Measurements from ENCODE around the gene OGA.

DNA sequence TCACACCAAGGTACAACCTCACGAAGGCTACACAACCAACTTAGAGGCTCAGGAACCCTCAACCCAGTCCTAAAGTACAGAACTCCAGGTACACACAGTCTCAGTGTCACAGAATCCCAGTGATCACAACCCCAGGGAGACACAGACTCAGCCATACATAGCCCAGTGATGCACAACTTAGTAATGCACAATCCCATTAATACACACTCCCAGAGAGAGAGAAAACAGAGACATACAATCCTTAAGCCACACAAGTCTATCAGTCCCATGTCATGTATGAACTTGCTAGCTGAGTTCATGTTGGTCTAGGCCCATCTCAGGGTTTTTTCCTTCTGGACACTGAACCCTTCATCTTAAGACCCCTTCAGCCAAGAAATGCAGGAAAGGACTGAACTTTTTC is 20.8 kb upstream of the OGA start:
- TF ChIP-seq, protein P1, sequence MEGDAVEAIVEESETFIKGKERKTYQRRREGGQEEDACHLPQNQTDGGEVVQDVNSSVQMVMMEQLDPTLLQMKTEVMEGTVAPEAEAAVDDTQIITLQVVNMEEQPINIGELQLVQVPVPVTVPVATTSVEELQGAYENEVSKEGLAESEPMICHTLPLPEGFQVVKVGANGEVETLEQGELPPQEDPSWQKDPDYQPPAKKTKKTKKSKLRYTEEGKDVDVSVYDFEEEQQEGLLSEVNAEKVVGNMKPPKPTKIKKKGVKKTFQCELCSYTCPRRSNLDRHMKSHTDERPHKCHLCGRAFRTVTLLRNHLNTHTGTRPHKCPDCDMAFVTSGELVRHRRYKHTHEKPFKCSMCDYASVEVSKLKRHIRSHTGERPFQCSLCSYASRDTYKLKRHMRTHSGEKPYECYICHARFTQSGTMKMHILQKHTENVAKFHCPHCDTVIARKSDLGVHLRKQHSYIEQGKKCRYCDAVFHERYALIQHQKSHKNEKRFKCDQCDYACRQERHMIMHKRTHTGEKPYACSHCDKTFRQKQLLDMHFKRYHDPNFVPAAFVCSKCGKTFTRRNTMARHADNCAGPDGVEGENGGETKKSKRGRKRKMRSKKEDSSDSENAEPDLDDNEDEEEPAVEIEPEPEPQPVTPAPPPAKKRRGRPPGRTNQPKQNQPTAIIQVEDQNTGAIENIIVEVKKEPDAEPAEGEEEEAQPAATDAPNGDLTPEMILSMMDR (IDR thresholded peaks at IDR 0.05; ENCODE audit: extremely low read depth in 1 of 2, insufficient read depth in 1 of 2, low read depth in 1 of 2, low read length in 2 of 2) = no peak
- TF ChIP-seq POLR2AphosphoS5 (IDR thresholded peaks at IDR 0.05; ENCODE audit: insufficient read depth, low read depth, low read length) (no peak), POLR2A (IDR thresholded peaks at IDR 0.05; ENCODE audit: low read depth, low read length) (no peak), EZH2 (IDR thresholded peaks at IDR 0.05; ENCODE audit: borderline replicate concordance, low read depth, low read length, severe bottlenecking) (no peak), GATA2 (IDR thresholded peaks at IDR 0.05; ENCODE audit: insufficient read depth, insufficient read length, low read depth, low read length) (no peak), FOS (IDR thresholded peaks at IDR 0.05; ENCODE audit: borderline replicate concordance, insufficient read depth, low read length) (no peak), MYC (IDR thresholded peaks at IDR 0.05; ENCODE audit: low read depth, low read length) (no peak), JUN (IDR thresholded peaks at IDR 0.05; ENCODE audit: borderline replicate concordance, insufficient read depth, insufficient read length, low read depth) (no peak)
- TF ChIP-seq, protein P2, sequence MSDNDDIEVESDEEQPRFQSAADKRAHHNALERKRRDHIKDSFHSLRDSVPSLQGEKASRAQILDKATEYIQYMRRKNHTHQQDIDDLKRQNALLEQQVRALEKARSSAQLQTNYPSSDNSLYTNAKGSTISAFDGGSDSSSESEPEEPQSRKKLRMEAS (IDR thresholded peaks at IDR 0.05; ENCODE audit: insufficient read depth, insufficient read length) = no peak
